DOHH2 (cell line): Measurements from ENCODE around the gene IL22.

Experiments used
- H3F3A ChIP-seq: fragments of 200-600 bp; sonication (generic), shearing (Covaris generic); 2 replicates; pipeline ENCODE4 v1.6.0; 2016; ENCODE audit warnings: antibody characterized with exemption, mild to moderate bottlenecking; ENCODE audit not compliant: control insufficient read depth, insufficient read depth
- H3K27ac ChIP-seq: fragments of 200-600 bp; sonication (generic); 2 replicates; pipeline ENCODE4 v1.5.1; 2014; ENCODE audit warnings: low read depth, mild to moderate bottlenecking, low read length, moderate library complexity
- H3K27me3 ChIP-seq: fragments of 200-600 bp; sonication (generic); 2 replicates; pipeline ENCODE4 v1.6.1; 2014; ENCODE audit warnings: mild to moderate bottlenecking, low read length, mixed read lengths; ENCODE audit not compliant: control insufficient read depth
- H3K36me3 ChIP-seq: fragments of 200-600 bp; sonication (generic); 2 replicates; pipeline ENCODE4 v1.6.1; 2014; ENCODE audit warnings: mild to moderate bottlenecking, low read length, moderate library complexity, mixed read lengths; ENCODE audit not compliant: control insufficient read depth
- H3K4me1 ChIP-seq: fragments of 200-600 bp; sonication (generic); 2 replicates; pipeline ENCODE4 v1.6.1; 2014; ENCODE audit warnings: mild to moderate bottlenecking, low read length, mixed read lengths; ENCODE audit not compliant: control insufficient read depth
- H3K4me2 ChIP-seq: fragments of 200-600 bp; sonication (generic); 2 replicates; pipeline ENCODE4 v1.6.0; 2014; ENCODE audit warnings: mild to moderate bottlenecking, low read length, moderate library complexity
- H3K4me3 ChIP-seq: fragments of 200-600 bp; sonication (generic); 2 replicates; pipeline ENCODE4 v1.5.1; 2014; ENCODE audit warnings: mild to moderate bottlenecking, low read length, mixed read lengths
- H3K79me2 ChIP-seq: fragments of 200-600 bp; sonication (generic); 2 replicates; pipeline ENCODE4 v1.6.1; 2014; ENCODE audit warnings: mild to moderate bottlenecking, low read length, mixed read lengths; ENCODE audit not compliant: control insufficient read depth
- H3K9me2 ChIP-seq: fragments of 200-600 bp; sonication (generic); replicated peaks from 2 replicates; pipeline ENCODE4 v1.6.1; 2014; ENCODE audit warnings: mild to moderate bottlenecking, low read length, mixed read lengths; ENCODE audit not compliant: control insufficient read depth
- H3K9me3 ChIP-seq: fragments of 200-600 bp; sonication (generic); 2 replicates; pipeline ENCODE4 v1.6.1; 2014; ENCODE audit warnings: antibody characterized with exemption, low read length, mixed read lengths; ENCODE audit not compliant: control insufficient read depth, insufficient read depth
- H4K20me1 ChIP-seq: fragments of 200-600 bp; sonication (generic); 2 replicates; pipeline ENCODE4 v1.6.0; 2014; ENCODE audit warnings: low read depth, mild to moderate bottlenecking, antibody characterized with exemption, low read length, moderate library complexity; ENCODE audit not compliant: control insufficient read depth, insufficient read depth
- EZH2phosphoT487 ChIP-seq: fragments of 200-600 bp; sonication (generic); IDR thresholded peaks from 2 replicates; pipeline ENCODE4 v1.6.1; 2017; ENCODE audit warnings: borderline replicate concordance, mild to moderate bottlenecking, antibody characterized with exemption, low read length, moderate library complexity, mixed read lengths
- TF ChIP-seq, protein P1 (sequence below): fragments of 200-600 bp; sonication (generic); IDR thresholded peaks from one replicate; pipeline ENCODE4 v1.5.1; 2014; ENCODE audit warnings: antibody characterized with exemption, mild to moderate bottlenecking, low read depth, low read length; ENCODE audit not compliant: poor library complexity, severe bottlenecking

Gene IL22

DNA sequence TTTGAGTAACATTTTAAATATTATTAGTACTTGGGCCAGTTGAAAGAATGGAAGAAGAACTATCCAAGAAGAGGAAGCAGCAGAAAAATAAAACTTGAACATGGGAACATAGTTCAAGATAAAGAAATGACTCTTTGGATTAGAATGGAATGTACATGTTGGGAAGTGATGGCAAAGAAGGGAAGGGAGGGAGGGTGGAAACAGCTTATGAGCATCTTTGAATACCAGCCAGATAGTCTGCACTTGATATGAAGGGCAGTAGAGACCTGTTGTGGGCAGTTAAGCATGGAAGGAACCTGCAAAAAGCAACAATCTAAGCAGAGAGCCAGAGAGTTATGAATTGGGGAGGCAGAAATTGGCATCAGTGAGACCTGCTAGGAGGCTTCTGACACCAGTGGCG is 10.0 kb upstream of the IL22 start:
- no peak for TF ChIP-seq EZH2phosphoT487
- TF ChIP-seq, protein P1, sequence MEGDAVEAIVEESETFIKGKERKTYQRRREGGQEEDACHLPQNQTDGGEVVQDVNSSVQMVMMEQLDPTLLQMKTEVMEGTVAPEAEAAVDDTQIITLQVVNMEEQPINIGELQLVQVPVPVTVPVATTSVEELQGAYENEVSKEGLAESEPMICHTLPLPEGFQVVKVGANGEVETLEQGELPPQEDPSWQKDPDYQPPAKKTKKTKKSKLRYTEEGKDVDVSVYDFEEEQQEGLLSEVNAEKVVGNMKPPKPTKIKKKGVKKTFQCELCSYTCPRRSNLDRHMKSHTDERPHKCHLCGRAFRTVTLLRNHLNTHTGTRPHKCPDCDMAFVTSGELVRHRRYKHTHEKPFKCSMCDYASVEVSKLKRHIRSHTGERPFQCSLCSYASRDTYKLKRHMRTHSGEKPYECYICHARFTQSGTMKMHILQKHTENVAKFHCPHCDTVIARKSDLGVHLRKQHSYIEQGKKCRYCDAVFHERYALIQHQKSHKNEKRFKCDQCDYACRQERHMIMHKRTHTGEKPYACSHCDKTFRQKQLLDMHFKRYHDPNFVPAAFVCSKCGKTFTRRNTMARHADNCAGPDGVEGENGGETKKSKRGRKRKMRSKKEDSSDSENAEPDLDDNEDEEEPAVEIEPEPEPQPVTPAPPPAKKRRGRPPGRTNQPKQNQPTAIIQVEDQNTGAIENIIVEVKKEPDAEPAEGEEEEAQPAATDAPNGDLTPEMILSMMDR: no peak
- H3K4me2 ChIP-seq: no peak overlapping the region
- H3K4me1 ChIP-seq: no peaks in the 10 kb centered on the region
- H3K27ac ChIP-seq: no peak overlapping the region
- H3K27me3 ChIP-seq: peaks cover 16% of the 10 kb centered on the region
- no peak overlapping the region for H3K4me3 ChIP-seq
- no peaks in the 10 kb centered on the region for H3K9me3 ChIP-seq
- no peaks in the 10 kb centered on the region for H4K20me1 ChIP-seq
- no peaks in the 10 kb centered on the region for H3K79me2 ChIP-seq
- no peaks in the 10 kb centered on the region for H3F3A ChIP-seq
- H3K36me3 ChIP-seq: no peaks in the 10 kb centered on the region
- no peaks in the 10 kb centered on the region for H3K9me2 ChIP-seq

DNA sequence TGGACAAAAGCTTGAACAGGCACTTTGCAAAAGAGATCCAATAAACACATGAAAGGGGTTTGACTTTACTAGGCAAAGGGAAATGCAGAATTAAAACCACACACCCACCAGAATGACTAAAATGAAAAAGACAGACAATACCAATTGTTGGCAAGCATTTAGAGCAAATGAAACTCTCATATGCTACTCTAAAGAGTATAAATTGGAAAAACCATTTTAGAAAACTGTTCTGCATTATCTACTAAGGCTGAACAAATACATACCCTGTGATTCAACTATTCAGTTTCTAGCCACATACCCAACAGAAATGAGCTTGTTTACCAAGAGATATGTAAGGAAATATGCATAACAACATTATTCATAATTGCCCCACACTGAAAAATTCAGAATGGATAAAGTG is 8.5 kb upstream of the IL22 start:
- Histone ChIP-seq H3K9me3 (no peaks in the 10 kb centered on the region), H3K9me2 (no peaks in the 10 kb centered on the region), H3K4me3 (no peak overlapping the region), H4K20me1 (no peaks in the 10 kb centered on the region), H3K79me2 (no peaks in the 10 kb centered on the region), H3F3A (no peaks in the 10 kb centered on the region), H3K27ac (no peak overlapping the region), H3K4me1 (no peaks in the 10 kb centered on the region), H3K27me3 (peaks cover 14% of the 10 kb centered on the region), H3K36me3 (no peaks in the 10 kb centered on the region), H3K4me2 (no peak overlapping the region)
- TF ChIP-seq, protein P1: no peak
- no peak for TF ChIP-seq EZH2phosphoT487

GRCh38 chr12:68260153-68260552 is 6.7 kb upstream of the IL22 start:
- H3K4me2 ChIP-seq: no peak overlapping the region
- H3K27me3 ChIP-seq: peaks cover 14% of the 10 kb centered on the region
- H3K9me3 ChIP-seq: no peaks in the 10 kb centered on the region
- no peaks in the 10 kb centered on the region for H3K79me2 ChIP-seq
- H3K9me2 ChIP-seq: no peaks in the 10 kb centered on the region
- no peak overlapping the region for H3K4me3 ChIP-seq
- no peaks in the 10 kb centered on the region for H4K20me1 ChIP-seq
- H3F3A ChIP-seq: no peaks in the 10 kb centered on the region
- no peak overlapping the region for H3K27ac ChIP-seq
- H3K4me1 ChIP-seq: no peaks in the 10 kb centered on the region
- H3K36me3 ChIP-seq: no peaks in the 10 kb centered on the region
- TF ChIP-seq EZH2phosphoT487: no peak
- TF ChIP-seq, protein P1: no peak

GRCh38 chr12:68259318-68259940 is 6.0 kb upstream of the IL22 start:
- H3K36me3 ChIP-seq: no peaks in the 10 kb centered on the region
- H3K9me2 ChIP-seq: no peaks in the 10 kb centered on the region
- H3F3A ChIP-seq: no peaks in the 10 kb centered on the region
- no peak overlapping the region for H3K27ac ChIP-seq
- TF ChIP-seq EZH2phosphoT487: no peak
- TF ChIP-seq, protein P1: no peak
- no peaks in the 10 kb centered on the region for H3K4me1 ChIP-seq
- H3K9me3 ChIP-seq: no peaks in the 10 kb centered on the region
- H4K20me1 ChIP-seq: no peaks in the 10 kb centered on the region
- no peak overlapping the region for H3K4me2 ChIP-seq
- H3K4me3 ChIP-seq: no peak overlapping the region
- H3K27me3 ChIP-seq: peaks cover 14% of the 10 kb centered on the region
- H3K79me2 ChIP-seq: no peaks in the 10 kb centered on the region
